Effector memory CD4-positive, alpha-beta T cell (primary cell): ENCODE data around the gene USP7.
"Not testable (repeated sequence)": the region's sequence is repeated elsewhere in the genome, so short reads cannot be mapped to it uniquely, and the experiment has no call there.

Experiments used
- DNase-seq, 3 donors: peaks; one replicate each; pipeline ENCODE4 v3.0.0-alpha.2; 2020
- H3K27ac ChIP-seq: 2 replicates; pipeline ENCODE4 v1.7.0; 2013; ENCODE audit warnings: mild to moderate bottlenecking, low read length, moderate library complexity; ENCODE audit not compliant: insufficient read depth, poor library complexity, severe bottlenecking
- H3K27me3 ChIP-seq: replicated peaks from 2 replicates; pipeline ENCODE4 v1.7.0; 2013; ENCODE audit warnings: mild to moderate bottlenecking, low read length; ENCODE audit not compliant: insufficient read depth, control insufficient read depth, poor library complexity, severe bottlenecking
- H3K36me3 ChIP-seq: 2 replicates; pipeline ENCODE4 v1.7.0; 2013; ENCODE audit warnings: mild to moderate bottlenecking, low read length, moderate library complexity; ENCODE audit not compliant: control insufficient read depth, insufficient read depth
- H3K4me1 ChIP-seq: 2 replicates; pipeline ENCODE4 v1.7.0; 2013; ENCODE audit warnings: low read length, mild to moderate bottlenecking; ENCODE audit not compliant: control insufficient read depth, insufficient read depth, poor library complexity, severe bottlenecking
- H3K4me3 ChIP-seq: 2 replicates; pipeline ENCODE4 v1.7.0; 2013; ENCODE audit warnings: low read length, low read depth, mild to moderate bottlenecking; ENCODE audit not compliant: insufficient read depth, poor library complexity, severe bottlenecking
- H3K9me3 ChIP-seq: 2 replicates; pipeline ENCODE4 v1.7.0; 2013; ENCODE audit warnings: mild to moderate bottlenecking, low read length, moderate library complexity; ENCODE audit not compliant: control insufficient read depth

Gene USP7

GRCh38 chr16:8848231-8848938 lies 115.3 kb downstream of the USP7 start:
- Histone ChIP-seq H3K27ac (no peak overlapping the region), H3K36me3 (peaks cover 27% of the 10 kb centered on the region)

GRCh38 chr16:8847623-8848022 lies 116.1 kb downstream of the USP7 start:
- DNase-seq = no peak
- H3K27ac ChIP-seq = no peak overlapping the region
- no peaks in the 10 kb centered on the region for H3K9me3 ChIP-seq
- peaks cover 25% of the 10 kb centered on the region for H3K36me3 ChIP-seq
- H3K4me1 ChIP-seq = no peaks in the 10 kb centered on the region
- H3K4me3 ChIP-seq = no peak overlapping the region
- H3K27me3 ChIP-seq = no peaks in the 10 kb centered on the region

More at GRCh38 chr16:8848231-8848938, 115.3 kb downstream of the USP7 start:
- no peak overlapping the region for H3K4me3 ChIP-seq
- H3K9me3 ChIP-seq = no peaks in the 10 kb centered on the region
- DNase-seq = no peak
- H3K27me3 ChIP-seq = no peaks in the 10 kb centered on the region
- no peaks in the 10 kb centered on the region for H3K4me1 ChIP-seq

- H3K4me1 ChIP-seq = no peaks in the 10 kb centered on the region
Measured at GRCh38 chr16:8847145-8847544, 116.6 kb downstream of the USP7 start.

GRCh38 chr16:8846401-8846932 lies 117.2 kb downstream of the USP7 start:
- Histone ChIP-seq H3K9me3 (no peaks in the 10 kb centered on the region), H3K27ac (no peak overlapping the region), H3K36me3 (peaks cover 21% of the 10 kb centered on the region), H3K4me1 (no peaks in the 10 kb centered on the region), H3K4me3 (no peak overlapping the region), H3K27me3 (no peaks in the 10 kb centered on the region)
- no peak for DNase-seq

More at GRCh38 chr16:8847145-8847544, 116.6 kb downstream of the USP7 start:
- Histone ChIP-seq H3K9me3 (no peaks in the 10 kb centered on the region), H3K36me3 (peaks cover 21% of the 10 kb centered on the region), H3K4me3 (no peak overlapping the region), H3K27me3 (no peaks in the 10 kb centered on the region), H3K27ac (no peak overlapping the region)
- DNase-seq = no peak

GRCh38 chr16:8845699-8846298 lies 117.9 kb downstream of the USP7 start:
- no peaks in the 10 kb centered on the region for H3K4me1 ChIP-seq
- H3K36me3 ChIP-seq = peaks cover 21% of the 10 kb centered on the region
- no peak overlapping the region for H3K4me3 ChIP-seq
- no peak overlapping the region for H3K27ac ChIP-seq
- no peaks in the 10 kb centered on the region for H3K27me3 ChIP-seq
- no peaks in the 10 kb centered on the region for H3K9me3 ChIP-seq
- no peak for DNase-seq

- not testable (repeated sequence) for H3K27me3 ChIP-seq, H3K27ac ChIP-seq, H3K36me3 ChIP-seq, H3K4me3 ChIP-seq, DNase-seq, H3K4me1 ChIP-seq, H3K9me3 ChIP-seq
Measured at GRCh38 chr16:8843296-8843695, 120.4 kb downstream of the USP7 start.
